Loucy (cell line): ENCODE measurements around the gene IGF1R.

ENCODE experiments used
- CTCF ChIP-seq: fragments of 200-600 bp; sonication (generic); conservative IDR thresholded peaks from 2 replicates; pipeline ENCODE4 v1.5.1; 2014; ENCODE audit warnings: mild to moderate bottlenecking, antibody characterized with exemption, low read length
- EZH2phosphoT487 ChIP-seq: fragments of 200-600 bp; IDR thresholded peaks from 2 replicates; pipeline ENCODE4 v1.6.1; 2018; ENCODE audit warnings: antibody characterized with exemption, mild to moderate bottlenecking, moderate library complexity, borderline replicate concordance

GRCh38 chr15:98958918-98959639 is 310.7 kb downstream of the IGF1R start:
- TF ChIP-seq CTCF (no peak), EZH2phosphoT487 (no peak)
